Measurements from ENCODE around the gene ERC2.
A peak's percentile ranks its signal among the peaks of the same experiment; 100 is the strongest.

Gene ERC2

DNA sequence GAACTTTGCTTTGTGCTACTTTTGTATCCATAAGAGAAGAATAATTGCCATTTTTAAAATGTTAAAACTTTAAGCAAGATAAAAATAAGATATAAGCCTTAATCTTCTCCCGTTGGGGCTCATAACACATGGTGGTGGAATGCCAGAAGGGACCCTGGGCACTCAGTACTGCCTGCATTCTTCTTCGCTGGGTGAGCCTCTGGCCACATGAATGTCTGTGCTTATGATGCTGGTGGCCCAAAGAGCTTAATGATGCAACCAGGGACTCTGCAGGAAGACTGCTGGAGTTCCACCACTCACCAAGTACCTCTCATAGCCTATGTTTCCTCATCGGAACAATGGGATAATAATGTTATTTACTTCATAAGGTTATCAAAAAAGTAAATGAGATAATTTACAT, 103.6 kb downstream of the ERC2 start:
- FAIRE-seq (no peak), DNase-seq (ENCODE audit: insufficient read length, low spot score) (no peak)
- TF ChIP-seq POLR2AphosphoS5 (IDR thresholded peaks at IDR 0.05; ENCODE audit: low read depth, low read length) (no peak), POU2F2 (IDR thresholded peaks at IDR 0.05; ENCODE audit: low read depth, low read length) (no peak), SPI1 (IDR thresholded peaks at IDR 0.05; ENCODE audit: low read depth, low read length) (no peak), PAX5 (IDR thresholded peaks at IDR 0.05; ENCODE audit: insufficient read depth, low read length, severe bottlenecking) (no peak), POLR2A (IDR thresholded peaks at IDR 0.05; ENCODE audit: low read depth, low read length) (no peak), TAF1 (IDR thresholded peaks at IDR 0.05; ENCODE audit: low read depth, low read length) (no peak)

DNA sequence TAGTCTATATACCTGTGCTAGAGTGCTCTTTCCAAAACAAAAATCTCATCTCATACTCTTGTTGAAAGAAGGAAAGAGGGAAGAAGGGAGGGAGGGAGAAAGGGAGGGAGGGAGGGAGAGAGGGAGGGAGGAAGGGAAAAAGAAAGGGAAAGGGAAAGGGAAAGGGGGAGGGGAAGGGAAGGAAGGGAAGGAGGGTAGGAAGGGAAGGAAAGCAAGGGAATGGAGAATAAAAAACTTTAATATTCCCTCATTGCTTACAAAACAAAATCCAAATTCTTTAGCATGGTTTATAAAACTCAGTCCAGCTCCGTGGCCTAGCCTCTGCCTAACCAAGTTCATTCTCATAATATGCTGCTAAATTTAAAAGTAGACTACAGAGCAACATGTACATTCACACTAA, 104.5 kb downstream of the ERC2 start:
- FAIRE-seq (no peak), DNase-seq (ENCODE audit: insufficient read length, low spot score) (no peak)
- TF ChIP-seq SPI1 (IDR thresholded peaks at IDR 0.05; ENCODE audit: low read depth, low read length) (no peak), TAF1 (IDR thresholded peaks at IDR 0.05; ENCODE audit: low read depth, low read length) (no peak), POLR2AphosphoS5 (IDR thresholded peaks at IDR 0.05; ENCODE audit: low read depth, low read length) (no peak), POLR2A (IDR thresholded peaks at IDR 0.05; ENCODE audit: low read depth, low read length) (no peak), PAX5 (IDR thresholded peaks at IDR 0.05; ENCODE audit: insufficient read depth, low read length, severe bottlenecking) (no peak), POU2F2 (IDR thresholded peaks at IDR 0.05; ENCODE audit: low read depth, low read length) (no peak)

DNA sequence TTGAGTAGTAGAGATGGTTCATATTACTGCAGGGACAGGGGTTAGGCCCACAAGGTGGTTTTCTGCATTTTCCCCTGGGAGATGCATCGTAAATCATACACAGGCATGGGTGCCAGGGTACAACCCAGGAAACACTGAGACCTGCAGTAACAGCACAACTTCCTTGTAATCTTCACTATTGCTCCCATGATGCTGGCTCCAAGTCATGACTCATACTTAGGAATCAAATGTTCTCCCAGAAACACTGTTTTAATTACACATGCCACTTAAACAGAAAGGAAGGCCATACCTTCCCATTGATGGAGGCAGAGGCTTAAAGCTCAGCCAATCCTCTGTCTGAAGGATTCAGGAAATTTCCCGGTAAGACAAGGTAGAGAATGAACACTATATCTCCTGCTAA, 106.5 kb downstream of the ERC2 start:
- no peak for FAIRE-seq
- TF ChIP-seq POLR2A (IDR thresholded peaks at IDR 0.05; ENCODE audit: low read depth, low read length) (no peak), PAX5 (IDR thresholded peaks at IDR 0.05; ENCODE audit: insufficient read depth, low read length, severe bottlenecking) (no peak), POLR2AphosphoS5 (IDR thresholded peaks at IDR 0.05; ENCODE audit: low read depth, low read length) (no peak), POU2F2 (IDR thresholded peaks at IDR 0.05; ENCODE audit: low read depth, low read length) (no peak), TAF1 (IDR thresholded peaks at IDR 0.05; ENCODE audit: low read depth, low read length) (no peak), SPI1 (IDR thresholded peaks at IDR 0.05; ENCODE audit: low read depth, low read length) (no peak)
- no peak for DNase-seq (ENCODE audit: insufficient read length, low spot score)

DNA sequence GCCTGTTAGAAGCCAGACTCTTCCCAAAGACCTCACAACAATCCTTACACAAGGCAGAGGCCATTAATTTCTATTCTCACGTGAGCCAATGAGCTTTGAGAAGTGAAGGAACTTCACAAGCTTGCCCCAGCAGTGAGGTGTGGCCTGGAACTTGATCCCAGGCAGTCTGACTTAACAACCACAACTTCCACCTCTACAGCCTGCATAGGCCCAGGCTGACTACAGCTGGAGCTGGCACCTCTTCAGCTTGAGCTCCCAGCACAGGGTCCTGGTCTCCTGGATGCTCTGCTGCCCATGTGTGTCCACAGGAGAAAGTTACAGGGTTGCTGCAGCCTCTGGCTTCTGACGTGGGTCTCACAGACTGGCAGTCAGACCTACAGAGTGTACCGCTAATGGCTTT, 111.0 kb downstream of the ERC2 start:
- DNase-seq (ENCODE audit: insufficient read length, low spot score) = no peak
- no peak for FAIRE-seq
- TF ChIP-seq POLR2AphosphoS5 (IDR thresholded peaks at IDR 0.05; ENCODE audit: low read depth, low read length) (no peak), PAX5 (IDR thresholded peaks at IDR 0.05; ENCODE audit: insufficient read depth, low read length, severe bottlenecking) (no peak), POU2F2 (IDR thresholded peaks at IDR 0.05; ENCODE audit: low read depth, low read length) (no peak), TAF1 (IDR thresholded peaks at IDR 0.05; ENCODE audit: low read depth, low read length) (no peak), SPI1 (IDR thresholded peaks at IDR 0.05; ENCODE audit: low read depth, low read length) (no peak), POLR2A (IDR thresholded peaks at IDR 0.05; ENCODE audit: low read depth, low read length) (no peak)

DNA sequence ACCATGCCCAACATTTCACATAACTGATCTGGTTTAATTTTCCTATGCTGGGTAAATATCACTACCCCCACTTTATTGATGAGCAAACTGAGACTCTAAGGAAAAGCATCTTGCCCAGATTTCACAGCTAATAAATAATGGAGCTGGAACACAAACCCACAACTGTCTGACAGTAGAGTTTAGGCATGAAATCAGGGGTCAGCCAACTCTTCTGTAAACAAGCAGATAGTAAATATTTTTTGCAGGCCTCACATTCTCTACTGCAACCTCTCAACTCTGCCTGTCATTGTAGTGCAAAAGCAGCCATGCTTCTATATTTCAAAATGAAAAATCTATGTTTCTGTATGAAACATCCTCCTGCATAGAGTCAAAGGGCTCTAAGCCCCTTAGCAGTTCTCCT, 111.5 kb downstream of the ERC2 start:
- TF ChIP-seq POLR2AphosphoS5 (IDR thresholded peaks at IDR 0.05; ENCODE audit: low read depth, low read length) = no peak
- TF ChIP-seq POU2F2 (IDR thresholded peaks at IDR 0.05; ENCODE audit: low read depth, low read length) = no peak
- TF ChIP-seq PAX5 (IDR thresholded peaks at IDR 0.05; ENCODE audit: insufficient read depth, low read length, severe bottlenecking) = no peak
- no peak for TF ChIP-seq POLR2A (IDR thresholded peaks at IDR 0.05; ENCODE audit: low read depth, low read length)
- no peak for TF ChIP-seq TAF1 (IDR thresholded peaks at IDR 0.05; ENCODE audit: low read depth, low read length)
- TF ChIP-seq SPI1 (IDR thresholded peaks at IDR 0.05; ENCODE audit: low read depth, low read length) = no peak
- DNase-seq (ENCODE audit: insufficient read length, low spot score) (no peak), FAIRE-seq (no peak)

DNA sequence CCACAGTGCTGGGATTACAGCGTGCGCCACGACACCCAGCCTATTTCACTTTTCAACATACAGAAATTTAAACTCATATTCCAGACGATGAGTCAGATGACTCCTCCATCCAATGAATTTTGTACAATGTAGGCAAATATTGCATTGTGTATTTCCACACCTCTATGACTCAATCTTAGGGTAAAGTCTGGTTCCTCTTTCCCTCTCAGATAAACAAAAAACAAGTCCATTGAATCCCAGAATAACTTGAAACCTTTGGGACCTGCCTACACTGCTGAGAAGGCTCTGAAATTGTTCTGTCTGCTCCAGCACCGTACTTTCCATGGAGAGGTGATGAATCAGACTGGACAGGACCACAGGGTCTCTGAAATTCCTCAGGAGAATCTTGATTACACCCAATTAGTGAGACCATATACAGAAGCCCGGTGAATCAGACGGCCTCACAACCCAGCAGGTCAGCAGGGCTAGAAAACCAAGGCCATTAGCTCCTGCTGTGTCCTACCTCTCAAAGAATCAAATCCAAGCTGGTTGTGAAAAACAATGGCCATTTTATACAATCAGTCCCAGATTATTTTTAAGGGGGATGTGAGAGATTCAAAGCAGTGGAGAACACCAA, 112.6 kb downstream of the ERC2 start:
- TF ChIP-seq POLR2AphosphoS5 (IDR thresholded peaks at IDR 0.05; ENCODE audit: low read depth, low read length) (no peak), POU2F2 (IDR thresholded peaks at IDR 0.05; ENCODE audit: low read depth, low read length) (no peak), SPI1 (IDR thresholded peaks at IDR 0.05; ENCODE audit: low read depth, low read length) (no peak), POLR2A (IDR thresholded peaks at IDR 0.05; ENCODE audit: low read depth, low read length) (no peak), TAF1 (IDR thresholded peaks at IDR 0.05; ENCODE audit: low read depth, low read length) (no peak), PAX5 (IDR thresholded peaks at IDR 0.05; ENCODE audit: insufficient read depth, low read length, severe bottlenecking) (no peak)
- DNase-seq (ENCODE audit: insufficient read length, low spot score) (no peak), FAIRE-seq (no peak)

DNA sequence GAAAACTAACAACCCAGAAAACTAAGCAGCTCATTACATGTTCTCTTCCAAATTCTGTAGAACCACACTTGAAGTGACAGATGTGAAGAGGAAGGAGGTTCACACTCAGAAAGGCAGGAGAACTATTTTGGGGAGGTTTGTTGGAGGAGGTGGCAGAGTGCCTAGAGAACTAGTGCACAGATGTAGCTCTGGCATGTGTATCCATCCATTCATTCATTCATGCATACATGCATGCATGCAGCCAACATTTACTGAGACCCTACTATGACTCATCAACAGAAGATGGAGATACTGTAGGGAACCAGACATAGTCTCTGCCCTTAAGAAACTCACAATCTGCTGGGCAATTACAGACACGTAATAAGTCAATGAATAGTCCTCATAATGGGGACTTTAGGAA, 116.7 kb downstream of the ERC2 start:
- FAIRE-seq (no peak), DNase-seq (ENCODE audit: insufficient read length, low spot score) (no peak)
- no peak for TF ChIP-seq POU2F2 (IDR thresholded peaks at IDR 0.05; ENCODE audit: low read depth, low read length)
- TF ChIP-seq POLR2A (IDR thresholded peaks at IDR 0.05; ENCODE audit: low read depth, low read length) = no peak

DNA sequence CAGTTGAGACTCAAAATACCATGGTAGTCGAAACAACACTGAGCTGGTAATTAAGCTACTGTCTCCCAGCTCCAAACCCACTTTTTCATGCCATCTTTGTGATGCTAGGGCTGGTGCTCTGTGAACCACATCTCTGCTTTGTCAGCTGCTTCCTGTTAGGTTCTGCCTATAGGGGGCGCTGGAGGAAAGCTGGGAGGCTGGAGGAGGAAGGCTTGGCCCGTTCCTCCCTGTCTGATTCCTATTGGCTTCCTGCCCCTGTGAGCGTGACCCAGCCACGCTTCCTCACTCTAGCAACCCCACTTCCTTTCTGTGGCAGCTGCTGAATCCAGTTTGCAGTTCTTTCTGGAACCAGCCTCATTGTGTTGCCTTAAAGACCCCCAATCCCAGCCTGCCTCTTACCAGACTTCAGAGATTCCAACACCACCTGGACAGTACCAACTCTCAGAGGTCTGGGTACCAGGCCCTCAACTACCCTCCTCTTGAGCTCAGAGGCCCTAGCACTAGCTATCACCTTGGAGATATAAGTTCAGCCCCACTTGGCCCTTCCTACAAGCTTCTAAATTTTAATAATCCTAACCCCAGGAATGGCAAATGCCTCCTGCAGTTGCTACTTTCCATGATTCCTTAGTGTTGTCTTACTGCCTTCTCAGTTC, 120.9 kb downstream of the ERC2 start:
- DNase-seq (ENCODE audit: insufficient read length, low spot score) (no peak), FAIRE-seq (peak; percentile 5)
- TF ChIP-seq SPI1 (IDR thresholded peaks at IDR 0.05; ENCODE audit: low read depth, low read length) = 0 out of 2 replicates have a peak, but pooled peaks have one; percentile 10
- TF ChIP-seq TAF1 (IDR thresholded peaks at IDR 0.05; ENCODE audit: low read depth, low read length) = no peak

DNA sequence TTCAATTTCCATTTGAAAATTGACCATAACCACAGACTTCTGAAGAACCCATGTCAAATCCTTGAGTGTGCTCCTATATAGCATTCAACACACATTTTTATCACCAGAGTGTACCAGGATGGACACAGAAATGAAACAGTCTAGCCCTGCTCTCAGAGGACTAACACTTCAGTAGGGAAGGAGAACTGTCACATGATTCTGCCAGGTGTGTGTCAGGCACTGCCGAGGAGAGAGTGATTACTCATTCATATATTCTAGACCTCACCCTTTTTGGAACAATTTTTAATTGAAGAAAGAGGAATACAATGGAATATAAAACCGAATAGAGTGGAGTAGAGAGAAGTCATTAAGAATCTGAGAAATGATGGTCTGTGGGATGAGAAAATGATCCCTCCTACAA, 125.8 kb downstream of the ERC2 start:
- FAIRE-seq (no peak), DNase-seq (ENCODE audit: insufficient read length, low spot score) (no peak)
- no peak for TF ChIP-seq TAF1 (IDR thresholded peaks at IDR 0.05; ENCODE audit: low read depth, low read length)
- no peak for TF ChIP-seq POU2F2 (IDR thresholded peaks at IDR 0.05; ENCODE audit: low read depth, low read length)
- TF ChIP-seq PAX5 (IDR thresholded peaks at IDR 0.05; ENCODE audit: insufficient read depth, low read length, severe bottlenecking) = no peak
- no peak for TF ChIP-seq SPI1 (IDR thresholded peaks at IDR 0.05; ENCODE audit: low read depth, low read length)
- TF ChIP-seq POLR2A (IDR thresholded peaks at IDR 0.05; ENCODE audit: low read depth, low read length) = no peak

DNA sequence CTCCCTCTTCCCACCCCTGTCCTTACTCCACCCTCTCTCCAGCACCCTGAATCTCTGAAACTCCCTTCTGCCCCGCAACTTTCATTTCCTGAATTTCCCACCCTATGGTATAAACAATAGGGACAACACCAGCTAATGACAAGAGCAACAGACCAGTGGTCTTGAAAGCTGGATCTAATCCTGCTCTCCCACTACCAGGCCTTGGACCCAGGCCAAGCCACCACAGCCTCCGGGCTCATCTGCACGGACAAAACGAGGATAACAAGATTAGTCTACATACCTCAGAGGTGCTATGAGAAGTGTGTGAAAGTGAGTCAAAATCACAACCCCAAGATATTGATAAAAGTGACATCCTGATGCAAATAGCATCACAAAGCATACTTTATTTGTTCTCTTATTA, 128.6 kb downstream of the ERC2 start:
- FAIRE-seq (no peak), DNase-seq (ENCODE audit: insufficient read length, low spot score) (no peak)
- TF ChIP-seq SPI1 (IDR thresholded peaks at IDR 0.05; ENCODE audit: low read depth, low read length) = no peak
- no peak for TF ChIP-seq POLR2AphosphoS5 (IDR thresholded peaks at IDR 0.05; ENCODE audit: low read depth, low read length)
- TF ChIP-seq POU2F2 (IDR thresholded peaks at IDR 0.05; ENCODE audit: low read depth, low read length) = no peak
- no peak for TF ChIP-seq POLR2A (IDR thresholded peaks at IDR 0.05; ENCODE audit: low read depth, low read length)
- no peak for TF ChIP-seq PAX5 (IDR thresholded peaks at IDR 0.05; ENCODE audit: insufficient read depth, low read length, severe bottlenecking)
- no peak for TF ChIP-seq TAF1 (IDR thresholded peaks at IDR 0.05; ENCODE audit: low read depth, low read length)
